ENCODE data around the gene B3GNT4. TPM values are rescaled to one million over a fixed set of nuclear protein-coding genes. Genes with fewer than 3 reads are reported as not detected.

The B3GNT4 gene
- total and polyA plus RNA-seq, 2 donors (not counting 1 experiment from before 2014, with no cell fraction given) = not detected

DNA sequence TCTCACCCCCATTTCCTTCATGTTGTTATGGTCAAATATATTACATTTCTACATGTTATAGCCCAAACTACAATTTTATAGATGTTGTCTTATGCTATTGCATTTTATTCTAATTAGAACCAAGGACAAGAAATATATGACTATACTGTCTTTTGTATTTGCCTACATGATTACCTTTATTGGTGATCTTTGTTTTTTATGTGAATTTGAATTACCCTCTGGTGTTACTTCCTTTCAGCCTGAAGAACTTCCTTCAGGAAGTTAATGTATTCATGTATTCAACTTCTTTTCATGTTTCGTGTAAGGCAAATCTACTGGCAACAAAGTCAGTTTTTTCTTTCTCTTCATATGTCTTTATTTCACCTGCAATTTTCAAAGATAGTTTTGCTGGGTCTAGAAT, 8.7 kb upstream of the B3GNT4 start:
- H3K9ac ChIP-seq (ENCODE audit: low read length) = no peak overlapping the region
- H3K27me3 ChIP-seq (replicated peaks in 1 of 4; ENCODE audit: control extremely low read depth in 1 of 4, control insufficient read depth in 3 of 4, insufficient read depth in 4 of 4, low read length in 3 of 4) = peaks cover 0 to 6% (median 2%) of the 10 kb centered on the region in 4 experiments
- intact Hi-C loops (cut with micrococcal nuclease) = no loop called here
- H3K9me3 ChIP-seq (ENCODE audit: control extremely low read depth in 1 of 3, control insufficient read depth in 2 of 3, insufficient read depth in 1 of 3, low read length in 2 of 3) = peaks cover 0 to 6% (median 0%) of the 10 kb centered on the region in 3 donors
- no peaks in the 10 kb centered on the region for H3K36me3 ChIP-seq (replicated peaks in 1 of 2; ENCODE audit: control extremely low read depth in 1 of 2, control insufficient read depth in 1 of 2, extremely low read depth in 1 of 2, insufficient read depth in 2 of 2, low read length in 1 of 2)
- H3K4me1 ChIP-seq (ENCODE audit: control insufficient read depth in 2 of 2, insufficient read depth in 2 of 2, low read length in 2 of 2) = no peaks in the 10 kb centered on the region
- no peak overlapping the region for H3K27ac Mint-ChIP-seq
- peaks cover 30% of the 10 kb centered on the region for H3K27me3 Mint-ChIP-seq
- H3K4me3 Mint-ChIP-seq = no peak overlapping the region
- no peak overlapping the region for H3K4me2 ChIP-seq (replicated peaks; ENCODE audit: low read depth, low read length, poor library complexity, severe bottlenecking)
- TF ChIP-seq EZH2 (IDR thresholded peaks at IDR 0.05; ENCODE audit: borderline replicate concordance, insufficient read depth, low read depth, low read length, poor library complexity, severe bottlenecking) = no peak
- TF ChIP-seq, protein P1, sequence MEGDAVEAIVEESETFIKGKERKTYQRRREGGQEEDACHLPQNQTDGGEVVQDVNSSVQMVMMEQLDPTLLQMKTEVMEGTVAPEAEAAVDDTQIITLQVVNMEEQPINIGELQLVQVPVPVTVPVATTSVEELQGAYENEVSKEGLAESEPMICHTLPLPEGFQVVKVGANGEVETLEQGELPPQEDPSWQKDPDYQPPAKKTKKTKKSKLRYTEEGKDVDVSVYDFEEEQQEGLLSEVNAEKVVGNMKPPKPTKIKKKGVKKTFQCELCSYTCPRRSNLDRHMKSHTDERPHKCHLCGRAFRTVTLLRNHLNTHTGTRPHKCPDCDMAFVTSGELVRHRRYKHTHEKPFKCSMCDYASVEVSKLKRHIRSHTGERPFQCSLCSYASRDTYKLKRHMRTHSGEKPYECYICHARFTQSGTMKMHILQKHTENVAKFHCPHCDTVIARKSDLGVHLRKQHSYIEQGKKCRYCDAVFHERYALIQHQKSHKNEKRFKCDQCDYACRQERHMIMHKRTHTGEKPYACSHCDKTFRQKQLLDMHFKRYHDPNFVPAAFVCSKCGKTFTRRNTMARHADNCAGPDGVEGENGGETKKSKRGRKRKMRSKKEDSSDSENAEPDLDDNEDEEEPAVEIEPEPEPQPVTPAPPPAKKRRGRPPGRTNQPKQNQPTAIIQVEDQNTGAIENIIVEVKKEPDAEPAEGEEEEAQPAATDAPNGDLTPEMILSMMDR (IDR thresholded peaks at IDR 0.05) = no peak
- H3K79me2 ChIP-seq (ENCODE audit: control insufficient read depth, insufficient read depth, low read length) = no peaks in the 10 kb centered on the region
- WGBS (ENCODE audit: insufficient coverage) = no CpG with 5 or more reads among the region's 1 CpG
- ChIA-PET POLR2A (no interaction called here), CTCF (interaction anchor here (0.9 to 2.1 kb wide), 2 partner anchors 276 to 278 kb away, joined by 3 to 7 read pairs; partner anchors contain the start of gene CFAP251)
- peaks cover 2% of the 10 kb centered on the region for H3K4me1 Mint-ChIP-seq
- H3K9me3 Mint-ChIP-seq (ENCODE audit: insufficient read depth) = no peaks in the 10 kb centered on the region
- no peak for DNase-seq
- H3K27ac ChIP-seq (ENCODE audit: low read length in 2 of 2) = no peak overlapping the region
- H4K20me1 ChIP-seq (ENCODE audit: control insufficient read depth, insufficient read depth, low read length, poor library complexity, severe bottlenecking) = no peaks in the 10 kb centered on the region
- H3K4me3 ChIP-seq (ENCODE audit: control extremely low read depth in 1 of 5, extremely low read depth in 1 of 5, insufficient read depth in 1 of 5, low read depth in 2 of 5, low read length in 4 of 5) = no peak overlapping the region
- no peak for ATAC-seq (ENCODE audit: low read depth)
- H2AFZ ChIP-seq (ENCODE audit: insufficient read depth, low read depth, low read length, poor library complexity, severe bottlenecking) = no peak overlapping the region

DNA sequence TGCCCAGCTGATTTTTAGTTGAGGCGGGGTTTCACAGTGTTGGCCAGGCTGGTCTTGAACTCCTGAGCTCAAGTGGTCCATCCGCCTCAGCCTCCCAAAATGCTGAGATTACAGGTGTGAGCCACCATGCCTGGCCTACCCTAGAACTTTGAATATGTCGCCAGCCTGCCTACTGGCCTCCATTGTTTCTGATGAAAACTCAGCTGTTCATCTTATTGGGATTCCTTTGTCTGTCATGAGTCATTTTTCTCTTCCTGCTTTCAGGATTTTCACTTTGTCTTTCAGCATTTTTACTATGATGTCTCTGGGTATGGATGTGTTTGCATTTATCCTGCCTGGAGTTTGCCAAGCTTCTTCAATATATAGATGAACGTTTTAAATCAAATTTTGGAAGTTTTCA, 8.1 kb upstream of the B3GNT4 start:
- H3K4me1 ChIP-seq (ENCODE audit: control insufficient read depth in 2 of 2, insufficient read depth in 2 of 2, low read length in 2 of 2) = no peaks in the 10 kb centered on the region
- WGBS (ENCODE audit: insufficient coverage) = 100% methylated on average over 3 of the region's 4 CpGs
- H3K27me3 ChIP-seq (replicated peaks in 1 of 4; ENCODE audit: control extremely low read depth in 1 of 4, control insufficient read depth in 3 of 4, insufficient read depth in 4 of 4, low read length in 3 of 4) = peaks cover 0 to 13% (median 7%) of the 10 kb centered on the region in 4 experiments
- no peaks in the 10 kb centered on the region for H3K9me3 Mint-ChIP-seq (ENCODE audit: insufficient read depth)
- H3K9ac ChIP-seq (ENCODE audit: low read length) = no peak overlapping the region
- ATAC-seq (ENCODE audit: low read depth) (no peak), DNase-seq (no peak)
- no peaks in the 10 kb centered on the region for H3K36me3 ChIP-seq (replicated peaks in 1 of 2; ENCODE audit: control extremely low read depth in 1 of 2, control insufficient read depth in 1 of 2, extremely low read depth in 1 of 2, insufficient read depth in 2 of 2, low read length in 1 of 2)
- H3K27ac Mint-ChIP-seq = no peak overlapping the region
- ChIA-PET CTCF (interaction anchor here (0.9 kb wide), 1 partner anchor 36 kb away, joined by 3 read pairs; no protein-coding TSS in a partner anchor), POLR2A (no interaction called here)
- H3K9me3 ChIP-seq (ENCODE audit: control extremely low read depth in 1 of 3, control insufficient read depth in 2 of 3, insufficient read depth in 1 of 3, low read length in 2 of 3) = peaks cover 0 to 6% (median 0%) of the 10 kb centered on the region in 3 donors
- TF ChIP-seq EZH2 (IDR thresholded peaks at IDR 0.05; ENCODE audit: borderline replicate concordance, insufficient read depth, low read depth, low read length, poor library complexity, severe bottlenecking) = no peak
- TF ChIP-seq, protein P1 (IDR thresholded peaks at IDR 0.05) = no peak
- H3K79me2 ChIP-seq (ENCODE audit: control insufficient read depth, insufficient read depth, low read length) = no peaks in the 10 kb centered on the region
- no peak overlapping the region for H3K4me3 ChIP-seq (ENCODE audit: control extremely low read depth in 1 of 5, extremely low read depth in 1 of 5, insufficient read depth in 1 of 5, low read depth in 2 of 5, low read length in 4 of 5)
- no peaks in the 10 kb centered on the region for H4K20me1 ChIP-seq (ENCODE audit: control insufficient read depth, insufficient read depth, low read length, poor library complexity, severe bottlenecking)
- no peak overlapping the region for H3K4me2 ChIP-seq (replicated peaks; ENCODE audit: low read depth, low read length, poor library complexity, severe bottlenecking)
- H3K4me3 Mint-ChIP-seq = no peak overlapping the region
- H2AFZ ChIP-seq (ENCODE audit: insufficient read depth, low read depth, low read length, poor library complexity, severe bottlenecking) = no peak overlapping the region
- H3K27ac ChIP-seq (ENCODE audit: low read length in 2 of 2) = no peak overlapping the region
- intact Hi-C loops (cut with micrococcal nuclease) = no loop called here
- peaks cover 36% of the 10 kb centered on the region for H3K27me3 Mint-ChIP-seq
- H3K4me1 Mint-ChIP-seq = peaks cover 2% of the 10 kb centered on the region
